Measurements from ENCODE around the gene PCAT7.
"Not testable (repeated sequence)": the region's sequence is repeated elsewhere in the genome, so short reads cannot be mapped to it uniquely, and the experiment has no call there.

Gene PCAT7

DNA sequence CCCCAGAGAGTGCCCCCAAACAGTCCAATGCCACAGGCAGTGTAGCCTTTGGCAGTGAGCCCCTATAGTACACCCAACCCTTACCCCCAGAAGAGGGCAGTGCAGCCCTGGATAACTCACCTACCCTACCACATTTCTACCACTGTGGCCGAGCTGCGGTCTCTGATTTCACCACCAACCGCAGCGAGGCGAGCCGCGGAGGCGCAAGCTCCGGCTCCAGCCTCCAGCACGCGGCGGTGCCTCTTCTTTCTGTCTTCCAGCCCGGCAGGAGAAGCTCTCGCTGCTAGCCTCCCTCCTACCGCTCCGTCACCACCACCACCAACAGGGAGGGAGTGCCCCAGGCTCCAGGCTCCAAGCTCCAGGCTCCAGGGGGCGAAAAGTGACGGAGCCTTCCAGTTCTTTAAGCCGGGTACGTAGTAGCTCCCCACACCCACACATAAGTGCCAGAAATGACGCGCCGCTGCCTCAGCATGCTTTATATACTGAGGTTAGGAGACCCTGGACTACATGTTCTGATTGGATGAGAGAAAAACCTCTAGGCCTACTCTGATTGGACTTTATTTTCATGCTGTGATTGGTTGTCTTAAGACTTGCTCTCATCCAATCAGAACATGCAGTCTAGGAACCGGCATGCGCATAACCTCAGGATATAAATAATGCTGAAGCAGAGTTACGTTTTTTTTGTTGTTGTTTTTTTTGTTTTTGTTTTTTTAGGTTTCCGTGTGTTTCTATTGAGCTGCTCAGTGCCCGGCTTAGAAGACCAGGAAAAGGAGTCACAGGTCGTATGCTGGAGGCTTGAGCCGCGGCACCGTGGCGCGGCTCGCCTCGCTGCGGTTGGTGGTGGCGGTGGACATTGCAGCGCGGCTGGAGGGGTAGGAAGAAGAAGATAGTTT is at the start of gene PCAT7:
Gene PCAT7 (plus strand): TSS at position 645 of the 893 bp plus-strand sequence.
- Histone ChIP-seq H3K4me3 (ENCODE audit: low read length in 2 of 2) (no peak within 1 kb of the TSS), H3K9me3 (ENCODE audit: control insufficient read depth in 2 of 2, low read length in 2 of 2) (no peaks in the 10 kb centered on the region), H3K4me1 (ENCODE audit: control insufficient read depth, insufficient read depth, low read length) (no peaks in the 10 kb centered on the region), H3K36me3 (ENCODE audit: control insufficient read depth in 2 of 2, insufficient read depth in 2 of 2, low read length in 2 of 2) (no peaks in the 10 kb centered on the region), H3K27me3 (ENCODE audit: control insufficient read depth in 1 of 2, insufficient read depth in 2 of 2, low read length in 2 of 2) (no peaks in the 10 kb centered on the region), H3K9ac (ENCODE audit: low read length in 2 of 2) (no peak within 1 kb of the TSS), H3K27ac (ENCODE audit: low read length) (no peak within 1 kb of the TSS)

DNA sequence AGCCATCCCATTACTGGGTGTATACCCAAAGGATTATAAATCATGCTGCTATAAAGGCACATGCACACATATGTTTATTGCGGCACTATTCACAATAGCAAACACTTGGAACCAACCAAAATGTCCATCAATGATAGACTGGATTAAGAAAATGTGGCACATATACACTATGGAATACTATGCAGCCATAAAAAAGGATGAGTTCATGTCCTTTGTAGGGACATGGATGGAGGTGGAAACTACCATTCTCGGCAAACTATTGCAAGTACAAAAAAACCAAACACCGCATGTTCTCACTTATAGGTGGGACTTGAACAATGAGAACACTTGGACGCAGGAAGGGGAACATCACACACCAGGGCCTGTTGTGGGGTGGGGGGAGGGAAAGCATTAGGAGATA is 48.5 kb upstream of the PCAT7 start:
- not testable (repeated sequence) for H3K36me3 ChIP-seq (ENCODE audit: control insufficient read depth in 2 of 2, insufficient read depth in 2 of 2, low read length in 2 of 2); H3K4me3 ChIP-seq (ENCODE audit: low read length in 2 of 2); H3K9me3 ChIP-seq (ENCODE audit: control insufficient read depth in 2 of 2, low read length in 2 of 2); H3K27ac ChIP-seq (ENCODE audit: low read length); H3K9ac ChIP-seq (ENCODE audit: low read length in 2 of 2); H3K27me3 ChIP-seq (ENCODE audit: control insufficient read depth in 1 of 2, insufficient read depth in 2 of 2, low read length in 2 of 2); H3K4me1 ChIP-seq (ENCODE audit: control insufficient read depth, insufficient read depth, low read length)

DNA sequence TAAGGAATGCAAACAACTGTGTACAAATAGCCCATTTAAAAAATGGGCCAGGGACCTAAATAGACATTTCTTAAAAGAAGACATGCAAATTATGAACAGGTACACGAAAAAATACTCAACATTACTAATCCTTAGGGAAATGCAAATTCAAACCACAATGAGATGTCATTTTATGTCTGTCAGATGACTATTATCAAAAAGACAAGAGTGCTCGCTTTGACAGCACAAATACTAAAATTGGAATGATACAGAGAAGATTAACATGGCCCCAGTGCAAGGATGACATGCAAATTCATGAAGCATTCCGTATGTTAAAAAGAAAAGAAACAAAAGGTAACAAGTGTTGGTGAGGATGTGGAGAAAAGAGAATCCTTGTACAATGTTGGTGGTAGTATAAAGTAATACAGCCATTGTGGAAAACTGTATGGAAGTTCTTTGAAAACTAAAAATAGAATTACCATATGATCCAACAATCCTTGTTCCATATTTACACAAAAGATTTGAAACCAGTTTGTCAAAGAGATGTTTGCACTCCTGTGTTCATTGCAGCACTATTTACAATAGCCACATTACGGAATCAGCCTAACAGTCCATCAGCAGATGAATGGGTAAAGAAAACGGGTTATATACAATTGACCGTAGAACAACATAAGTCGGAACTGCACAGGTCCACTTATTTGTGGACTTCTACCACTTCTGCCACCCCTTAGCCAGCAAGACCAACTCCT is 47.2 kb upstream of the PCAT7 start:
- Histone ChIP-seq H3K36me3 (ENCODE audit: control insufficient read depth in 2 of 2, insufficient read depth in 2 of 2, low read length in 2 of 2) (no peaks in the 10 kb centered on the region), H3K9me3 (ENCODE audit: control insufficient read depth in 2 of 2, low read length in 2 of 2) (no peaks in the 10 kb centered on the region), H3K9ac (ENCODE audit: low read length in 2 of 2) (no peak overlapping the region), H3K4me3 (ENCODE audit: low read length in 2 of 2) (no peak overlapping the region), H3K4me1 (ENCODE audit: control insufficient read depth, insufficient read depth, low read length) (no peaks in the 10 kb centered on the region), H3K27me3 (ENCODE audit: control insufficient read depth in 1 of 2, insufficient read depth in 2 of 2, low read length in 2 of 2) (no peaks in the 10 kb centered on the region), H3K27ac (ENCODE audit: low read length) (no peak overlapping the region)

DNA sequence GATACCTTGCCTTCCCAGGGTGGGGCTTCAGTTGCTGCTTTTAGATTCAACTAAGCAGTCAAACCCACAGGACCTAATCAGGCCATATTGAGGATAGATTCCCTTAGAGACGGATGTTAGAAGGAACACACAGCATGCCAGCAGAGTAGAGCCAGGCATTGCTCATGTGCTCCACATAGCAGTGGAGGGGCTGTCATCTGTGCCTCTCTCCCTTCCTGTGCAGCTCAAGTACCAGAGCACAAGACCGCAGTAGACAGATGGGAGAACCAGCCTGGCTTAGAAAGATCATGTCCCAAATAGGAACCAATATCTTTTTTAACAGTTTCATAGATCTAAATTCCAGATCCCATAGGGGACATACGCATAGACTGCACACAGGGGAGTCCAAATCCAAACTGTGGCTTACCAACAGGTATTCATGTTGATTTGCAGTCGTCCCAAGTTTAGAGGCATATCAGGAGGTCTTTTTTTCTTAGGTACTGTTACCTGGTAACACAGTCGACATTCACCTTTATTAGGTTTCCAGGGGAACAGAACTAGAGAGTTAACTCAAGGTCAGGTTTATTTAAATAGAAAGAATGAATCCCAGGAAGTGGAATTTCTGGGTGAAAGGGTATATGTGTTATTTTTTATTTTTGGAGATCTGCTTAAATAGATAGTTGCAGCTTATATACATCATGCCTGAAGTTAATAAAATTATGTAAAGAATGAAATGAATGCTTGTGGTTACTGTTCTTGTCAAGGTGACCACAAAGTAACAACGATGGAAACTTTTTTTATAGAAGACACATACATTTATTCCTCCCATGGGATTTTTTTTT is 43.5 kb upstream of the PCAT7 start:
- H3K9me3 ChIP-seq (ENCODE audit: control insufficient read depth in 2 of 2, low read length in 2 of 2): no peaks in the 10 kb centered on the region
- no peaks in the 10 kb centered on the region for H3K4me1 ChIP-seq (ENCODE audit: control insufficient read depth, insufficient read depth, low read length)
- no peaks in the 10 kb centered on the region for H3K27me3 ChIP-seq (ENCODE audit: control insufficient read depth in 1 of 2, insufficient read depth in 2 of 2, low read length in 2 of 2)
- no peak overlapping the region for H3K4me3 ChIP-seq (ENCODE audit: low read length in 2 of 2)
- no peak overlapping the region for H3K9ac ChIP-seq (ENCODE audit: low read length in 2 of 2)
- H3K36me3 ChIP-seq (ENCODE audit: control insufficient read depth in 2 of 2, insufficient read depth in 2 of 2, low read length in 2 of 2): no peaks in the 10 kb centered on the region
- H3K27ac ChIP-seq (ENCODE audit: low read length): no peak overlapping the region

DNA sequence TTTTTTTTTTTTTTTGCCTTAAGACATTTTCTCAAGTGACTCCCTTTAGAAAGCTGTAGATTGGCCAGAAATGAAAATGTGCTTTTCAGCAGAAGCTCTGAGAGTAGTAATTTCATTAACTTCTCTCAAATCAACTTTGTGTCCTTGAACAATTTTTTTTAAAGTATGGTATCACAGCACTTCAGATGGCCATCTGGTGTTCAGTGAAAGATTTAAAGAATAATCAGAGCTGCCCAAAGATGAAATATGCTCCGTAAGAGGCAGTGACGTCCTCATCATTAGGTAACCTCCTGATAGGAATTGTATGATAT is 43.0 kb upstream of the PCAT7 start:
- Histone ChIP-seq H3K9me3 (ENCODE audit: control insufficient read depth in 2 of 2, low read length in 2 of 2) (no peaks in the 10 kb centered on the region), H3K4me1 (ENCODE audit: control insufficient read depth, insufficient read depth, low read length) (no peaks in the 10 kb centered on the region), H3K9ac (ENCODE audit: low read length in 2 of 2) (no peak overlapping the region), H3K4me3 (ENCODE audit: low read length in 2 of 2) (no peak overlapping the region), H3K27me3 (ENCODE audit: control insufficient read depth in 1 of 2, insufficient read depth in 2 of 2, low read length in 2 of 2) (no peaks in the 10 kb centered on the region), H3K27ac (ENCODE audit: low read length) (no peak overlapping the region), H3K36me3 (ENCODE audit: control insufficient read depth in 2 of 2, insufficient read depth in 2 of 2, low read length in 2 of 2) (no peaks in the 10 kb centered on the region)

DNA sequence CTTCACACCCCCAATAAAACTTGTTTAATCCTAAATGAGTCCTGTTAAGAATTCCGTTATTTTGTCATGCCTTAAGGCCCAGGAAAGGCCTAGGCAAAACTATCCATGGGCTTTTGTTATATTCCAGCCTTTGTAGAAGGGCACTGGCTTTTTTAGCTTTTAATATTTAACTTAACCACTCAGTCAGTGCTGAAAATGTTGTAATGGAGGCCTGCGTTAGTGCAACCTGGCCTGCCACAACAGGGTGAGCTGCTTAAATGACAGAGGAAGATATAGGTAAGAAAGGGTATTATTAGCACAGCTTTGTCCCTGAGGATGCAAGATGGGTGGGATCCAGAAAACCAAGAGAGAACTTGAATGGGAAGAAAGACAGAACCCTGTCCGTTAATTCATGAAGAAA is 40.2 kb upstream of the PCAT7 start:
- Histone ChIP-seq H3K27me3 (ENCODE audit: control insufficient read depth in 1 of 2, insufficient read depth in 2 of 2, low read length in 2 of 2) (no peaks in the 10 kb centered on the region), H3K36me3 (ENCODE audit: control insufficient read depth in 2 of 2, insufficient read depth in 2 of 2, low read length in 2 of 2) (no peaks in the 10 kb centered on the region), H3K4me1 (ENCODE audit: control insufficient read depth, insufficient read depth, low read length) (no peaks in the 10 kb centered on the region), H3K9ac (ENCODE audit: low read length in 2 of 2) (no peak overlapping the region), H3K27ac (ENCODE audit: low read length) (no peak overlapping the region), H3K4me3 (ENCODE audit: low read length in 2 of 2) (no peak overlapping the region), H3K9me3 (ENCODE audit: control insufficient read depth in 2 of 2, low read length in 2 of 2) (no peaks in the 10 kb centered on the region)

DNA sequence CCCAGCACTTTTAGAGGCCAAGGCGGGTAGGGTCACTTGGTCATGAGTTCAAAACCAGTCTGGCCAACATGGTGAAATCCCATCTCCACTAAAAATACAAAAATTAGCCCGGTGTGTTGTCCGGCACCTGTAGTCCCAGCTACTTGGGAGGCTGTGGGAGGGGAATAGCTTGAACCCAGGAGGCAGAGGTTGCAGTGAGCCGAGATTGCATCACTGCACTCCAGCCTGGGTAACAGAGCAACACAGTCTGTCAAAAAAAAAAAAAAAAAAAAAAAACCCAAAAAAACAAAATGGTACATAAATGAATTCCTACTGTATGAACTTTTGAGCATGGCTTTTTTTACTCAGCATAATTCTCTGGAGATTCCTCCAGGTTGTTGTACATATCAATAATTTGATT is 37.6 kb upstream of the PCAT7 start:
- Histone ChIP-seq H3K4me1 (ENCODE audit: control insufficient read depth, insufficient read depth, low read length) (no peaks in the 10 kb centered on the region), H3K4me3 (ENCODE audit: low read length in 2 of 2) (no peak overlapping the region), H3K27me3 (ENCODE audit: control insufficient read depth in 1 of 2, insufficient read depth in 2 of 2, low read length in 2 of 2) (no peaks in the 10 kb centered on the region), H3K9ac (ENCODE audit: low read length in 2 of 2) (no peak overlapping the region), H3K9me3 (ENCODE audit: control insufficient read depth in 2 of 2, low read length in 2 of 2) (no peaks in the 10 kb centered on the region), H3K27ac (ENCODE audit: low read length) (no peak overlapping the region), H3K36me3 (ENCODE audit: control insufficient read depth in 2 of 2, insufficient read depth in 2 of 2, low read length in 2 of 2) (no peaks in the 10 kb centered on the region)

DNA sequence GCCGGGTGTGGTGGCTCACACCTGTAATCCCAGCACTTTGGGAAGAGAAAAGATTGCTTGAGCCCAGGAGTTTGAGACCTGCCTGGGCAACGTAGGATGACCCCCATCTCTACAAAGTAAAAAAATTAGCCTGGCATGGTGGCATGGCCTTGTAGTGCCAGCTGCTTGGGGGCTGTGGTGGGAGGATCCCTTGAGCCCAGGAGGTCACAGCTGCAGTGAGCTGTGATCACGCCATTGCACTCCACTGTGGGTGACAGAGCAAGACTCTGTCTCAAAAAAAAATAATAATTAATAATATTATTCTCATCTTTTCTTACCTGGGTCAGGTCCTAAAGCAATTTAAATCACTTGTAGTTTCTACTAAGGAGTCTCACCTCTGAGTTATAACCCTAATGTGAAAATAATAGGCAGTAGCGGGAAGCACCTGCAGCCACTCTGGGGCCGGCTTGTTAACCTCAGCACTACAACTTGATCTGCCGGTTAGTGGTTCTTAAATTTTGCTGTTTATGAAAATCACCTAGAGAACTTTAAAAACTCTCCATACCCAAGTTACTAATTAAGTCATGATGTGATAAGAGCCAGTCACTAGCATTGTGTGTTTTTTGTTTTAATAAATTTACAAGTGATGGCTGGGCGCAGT is 29.4 kb upstream of the PCAT7 start:
- Histone ChIP-seq H3K36me3 (ENCODE audit: control insufficient read depth in 2 of 2, insufficient read depth in 2 of 2, low read length in 2 of 2) (no peaks in the 10 kb centered on the region), H3K27me3 (ENCODE audit: control insufficient read depth in 1 of 2, insufficient read depth in 2 of 2, low read length in 2 of 2) (no peaks in the 10 kb centered on the region), H3K27ac (ENCODE audit: low read length) (no peak overlapping the region), H3K4me3 (ENCODE audit: low read length in 2 of 2) (no peak overlapping the region), H3K4me1 (ENCODE audit: control insufficient read depth, insufficient read depth, low read length) (no peaks in the 10 kb centered on the region), H3K9ac (ENCODE audit: low read length in 2 of 2) (no peak overlapping the region), H3K9me3 (ENCODE audit: control insufficient read depth in 2 of 2, low read length in 2 of 2) (no peaks in the 10 kb centered on the region)

DNA sequence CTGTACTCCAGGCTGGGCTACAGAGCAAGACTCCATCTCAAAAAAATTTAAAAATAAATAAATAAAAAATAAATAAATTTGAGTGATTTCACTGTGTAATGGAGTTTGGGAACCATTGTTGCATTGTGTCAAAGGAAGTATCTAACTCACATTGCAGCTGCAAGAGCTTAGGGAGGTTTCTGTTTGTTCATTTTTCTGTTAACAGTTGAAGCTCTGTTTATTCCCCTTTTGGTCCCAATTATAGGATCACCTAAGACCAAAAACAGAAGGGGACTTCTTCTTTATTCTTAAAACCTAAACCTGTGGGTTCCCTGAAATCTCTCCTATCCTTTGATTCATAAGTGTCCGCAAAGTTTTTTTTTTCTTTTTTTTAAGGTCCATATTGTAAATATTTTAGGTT is 28.6 kb upstream of the PCAT7 start:
- no peak overlapping the region for H3K27ac ChIP-seq (ENCODE audit: low read length)
- H3K4me1 ChIP-seq (ENCODE audit: control insufficient read depth, insufficient read depth, low read length): no peaks in the 10 kb centered on the region
- H3K9me3 ChIP-seq (ENCODE audit: control insufficient read depth in 2 of 2, low read length in 2 of 2): no peaks in the 10 kb centered on the region
- no peak overlapping the region for H3K9ac ChIP-seq (ENCODE audit: low read length in 2 of 2)
- H3K36me3 ChIP-seq (ENCODE audit: control insufficient read depth in 2 of 2, insufficient read depth in 2 of 2, low read length in 2 of 2): no peaks in the 10 kb centered on the region
- H3K27me3 ChIP-seq (ENCODE audit: control insufficient read depth in 1 of 2, insufficient read depth in 2 of 2, low read length in 2 of 2): no peaks in the 10 kb centered on the region
- no peak overlapping the region for H3K4me3 ChIP-seq (ENCODE audit: low read length in 2 of 2)

DNA sequence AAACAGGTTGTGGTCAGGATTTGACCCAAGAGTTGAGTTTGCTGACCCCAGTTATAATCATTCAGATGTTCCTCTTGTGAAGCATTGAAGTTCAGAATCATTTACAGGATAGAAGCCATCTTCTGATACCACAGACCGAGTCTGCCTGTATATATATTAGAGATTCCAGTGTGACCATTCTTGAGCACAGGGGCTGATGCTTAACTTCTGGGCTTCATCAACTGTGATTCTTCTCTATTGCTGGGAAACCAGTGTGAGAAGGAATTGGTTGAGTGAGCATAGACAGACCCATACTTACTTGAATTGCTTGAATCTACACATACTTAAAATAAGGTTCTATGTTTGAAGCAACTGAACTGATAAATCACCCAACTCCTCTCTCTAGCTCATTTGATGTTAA is 27.9 kb upstream of the PCAT7 start:
- Histone ChIP-seq H3K9me3 (ENCODE audit: control insufficient read depth in 2 of 2, low read length in 2 of 2) (no peaks in the 10 kb centered on the region), H3K36me3 (ENCODE audit: control insufficient read depth in 2 of 2, insufficient read depth in 2 of 2, low read length in 2 of 2) (no peaks in the 10 kb centered on the region), H3K4me1 (ENCODE audit: control insufficient read depth, insufficient read depth, low read length) (no peaks in the 10 kb centered on the region), H3K27ac (ENCODE audit: low read length) (no peak overlapping the region), H3K4me3 (ENCODE audit: low read length in 2 of 2) (no peak overlapping the region), H3K9ac (ENCODE audit: low read length in 2 of 2) (no peak overlapping the region), H3K27me3 (ENCODE audit: control insufficient read depth in 1 of 2, insufficient read depth in 2 of 2, low read length in 2 of 2) (no peaks in the 10 kb centered on the region)

All from stomach smooth muscle (tissue), 2 donors.